ENCODE measurements around the gene RARS2.

Gene RARS2

DNA sequence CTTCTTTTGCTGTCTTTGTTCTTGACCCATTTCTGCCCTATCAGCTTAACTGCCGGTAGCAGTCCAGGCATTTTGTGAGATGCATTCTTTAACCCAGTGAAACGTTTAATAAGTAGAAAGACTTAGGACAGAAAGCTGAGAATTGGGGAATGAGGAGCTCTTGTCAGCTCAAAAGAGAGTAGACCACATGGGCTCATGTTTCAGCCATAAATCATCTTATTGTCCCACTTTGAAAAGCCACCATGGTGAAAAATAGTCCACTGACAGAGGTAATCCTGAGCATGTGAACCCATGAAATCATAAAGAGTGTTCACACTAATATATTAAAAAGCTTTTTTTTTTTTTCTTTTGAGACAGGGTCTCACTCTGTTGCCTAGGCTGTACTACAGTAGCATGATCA lies 16.4 kb upstream of the RARS2 start:
- peaks cover 9% of the 10 kb centered on the region for H3K36me3 ChIP-seq
- H3K4me3 ChIP-seq (ENCODE audit: low read depth, low read length) = no peak overlapping the region
- H3K4me1 ChIP-seq = no peaks in the 10 kb centered on the region
- TF ChIP-seq, protein P1, sequence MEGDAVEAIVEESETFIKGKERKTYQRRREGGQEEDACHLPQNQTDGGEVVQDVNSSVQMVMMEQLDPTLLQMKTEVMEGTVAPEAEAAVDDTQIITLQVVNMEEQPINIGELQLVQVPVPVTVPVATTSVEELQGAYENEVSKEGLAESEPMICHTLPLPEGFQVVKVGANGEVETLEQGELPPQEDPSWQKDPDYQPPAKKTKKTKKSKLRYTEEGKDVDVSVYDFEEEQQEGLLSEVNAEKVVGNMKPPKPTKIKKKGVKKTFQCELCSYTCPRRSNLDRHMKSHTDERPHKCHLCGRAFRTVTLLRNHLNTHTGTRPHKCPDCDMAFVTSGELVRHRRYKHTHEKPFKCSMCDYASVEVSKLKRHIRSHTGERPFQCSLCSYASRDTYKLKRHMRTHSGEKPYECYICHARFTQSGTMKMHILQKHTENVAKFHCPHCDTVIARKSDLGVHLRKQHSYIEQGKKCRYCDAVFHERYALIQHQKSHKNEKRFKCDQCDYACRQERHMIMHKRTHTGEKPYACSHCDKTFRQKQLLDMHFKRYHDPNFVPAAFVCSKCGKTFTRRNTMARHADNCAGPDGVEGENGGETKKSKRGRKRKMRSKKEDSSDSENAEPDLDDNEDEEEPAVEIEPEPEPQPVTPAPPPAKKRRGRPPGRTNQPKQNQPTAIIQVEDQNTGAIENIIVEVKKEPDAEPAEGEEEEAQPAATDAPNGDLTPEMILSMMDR (IDR thresholded peaks at IDR 0.05; ENCODE audit: low read depth, low read length) = no peak
- DNase-seq = no peak
- H3K27me3 ChIP-seq = no peaks in the 10 kb centered on the region
- no peaks in the 10 kb centered on the region for H3K9me3 ChIP-seq

DNA sequence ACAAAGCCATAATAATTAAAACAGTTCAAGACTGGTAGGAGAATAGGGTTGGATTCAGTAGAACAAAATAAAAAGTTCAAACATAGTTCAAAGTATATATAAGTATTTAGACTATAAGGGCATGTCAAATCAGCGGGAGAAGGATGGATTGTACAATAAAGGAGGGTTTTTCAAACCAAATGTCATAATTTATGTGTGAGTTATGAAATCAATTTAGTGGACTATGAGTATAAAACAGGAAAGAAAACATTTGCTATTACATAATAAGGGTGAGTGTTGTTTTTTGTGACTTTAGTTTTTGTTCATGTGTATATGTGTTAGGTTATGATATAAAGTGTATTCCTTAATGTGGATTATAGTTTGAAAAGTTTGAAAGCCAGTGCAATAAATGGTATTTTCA lies 10.8 kb upstream of the RARS2 start:
- Histone ChIP-seq H3K27me3 (no peaks in the 10 kb centered on the region), H3K36me3 (peaks cover 10% of the 10 kb centered on the region), H3K9me3 (no peaks in the 10 kb centered on the region), H3K4me1 (no peaks in the 10 kb centered on the region), H3K4me3 (ENCODE audit: low read depth, low read length) (no peak overlapping the region)
- TF ChIP-seq, protein P1 (IDR thresholded peaks at IDR 0.05; ENCODE audit: low read depth, low read length) = no peak
- DNase-seq = no peak

DNA sequence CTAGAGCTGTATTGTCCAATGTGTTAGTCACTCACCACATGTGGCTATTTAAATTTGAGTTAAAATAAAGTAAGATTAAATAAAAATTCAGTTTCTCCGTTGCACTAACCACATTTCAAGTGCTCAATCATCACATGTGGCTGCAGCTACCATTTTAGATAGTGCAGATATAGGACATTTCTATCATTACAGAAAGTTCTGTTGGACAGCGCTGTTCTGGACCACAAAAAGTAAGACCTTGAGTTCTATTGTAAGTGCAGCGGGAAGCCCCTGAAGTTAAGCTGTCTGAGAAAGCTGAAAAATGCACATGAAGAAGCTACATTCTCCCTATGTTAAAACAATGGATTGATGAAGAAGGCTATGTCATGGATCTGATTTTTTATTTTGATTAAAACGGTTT lies 1.2 kb upstream of the RARS2 start:
- no peaks in the 10 kb centered on the region for H3K9me3 ChIP-seq
- peak overlapping the region; percentile 91 for H3K4me3 ChIP-seq (ENCODE audit: low read depth, low read length)
- peaks cover 21% of the 10 kb centered on the region for H3K36me3 ChIP-seq
- H3K4me1 ChIP-seq = 0 out of 2 replicates have a peak, but pooled peaks cover 2% of the 10 kb centered on the region
- no peaks in the 10 kb centered on the region for H3K27me3 ChIP-seq
- TF ChIP-seq, protein P1 (IDR thresholded peaks at IDR 0.05; ENCODE audit: low read depth, low read length) = no peak
- no peak for DNase-seq

DNA sequence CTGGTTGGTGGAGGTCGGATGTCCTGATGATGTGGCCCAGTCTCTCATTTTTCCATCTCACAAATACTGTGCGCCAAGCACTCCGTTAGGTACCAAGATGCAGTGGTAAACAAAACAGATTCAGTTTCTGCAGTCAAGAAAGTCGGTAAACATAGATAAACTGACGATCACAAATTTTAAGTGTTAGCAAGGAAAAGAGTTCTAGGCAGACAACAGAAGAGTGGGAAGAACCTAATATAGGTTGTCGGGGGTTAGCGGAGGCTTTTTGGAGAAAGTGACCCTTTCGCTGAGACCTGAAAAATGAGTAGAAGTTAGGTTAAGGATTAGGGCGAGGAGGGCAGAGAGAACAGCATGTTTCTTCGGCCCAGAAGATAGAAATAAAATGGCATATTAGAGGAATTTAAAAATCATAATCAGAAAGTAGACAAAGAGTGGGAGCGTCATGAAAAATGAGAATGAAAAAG lies 662 bp upstream of the RARS2 start:
- TF ChIP-seq, protein P1 (IDR thresholded peaks at IDR 0.05; ENCODE audit: low read depth, low read length) = no peak
- Histone ChIP-seq H3K27me3 (no peaks in the 10 kb centered on the region), H3K36me3 (peaks cover 19% of the 10 kb centered on the region), H3K4me1 (0 out of 2 replicates have a peak, but pooled peaks cover 2% of the 10 kb centered on the region), H3K9me3 (no peaks in the 10 kb centered on the region), H3K4me3 (ENCODE audit: low read depth, low read length) (peak overlapping the region; percentile 91)
- no peak for DNase-seq

DNA sequence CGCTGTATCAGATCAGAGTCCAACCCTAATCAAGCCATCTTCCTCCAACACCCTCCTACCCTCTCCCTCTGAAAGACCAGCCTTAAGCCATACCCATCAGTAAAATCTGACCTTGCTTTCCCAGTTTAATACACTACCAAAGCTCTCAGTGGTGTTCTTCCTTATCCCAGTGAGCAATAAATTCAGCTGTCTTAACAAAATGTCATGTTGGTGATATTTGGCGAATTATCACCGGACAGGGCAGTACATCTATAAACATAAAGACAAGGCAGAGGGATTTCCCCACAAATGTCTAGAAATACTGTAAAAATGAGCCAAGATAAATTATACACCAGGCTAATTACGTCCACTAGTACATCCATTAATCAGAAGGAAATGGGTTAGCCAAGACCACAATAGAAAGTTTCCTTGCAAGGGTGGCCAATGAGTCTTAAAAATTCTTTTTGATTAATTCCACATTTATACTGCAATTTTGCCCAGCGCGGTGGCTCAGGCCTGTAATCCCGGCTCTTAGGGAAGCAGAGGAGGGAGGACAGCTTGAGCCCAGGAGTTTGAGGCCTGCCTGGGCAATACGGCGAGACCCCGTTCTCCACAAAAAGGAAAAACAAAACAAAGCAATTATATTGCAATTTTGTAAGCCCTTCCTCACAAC lies 905 bp downstream of the RARS2 start:
- TF ChIP-seq, protein P1 (IDR thresholded peaks at IDR 0.05; ENCODE audit: low read depth, low read length) = no peak
- Histone ChIP-seq H3K9me3 (no peaks in the 10 kb centered on the region), H3K27me3 (no peaks in the 10 kb centered on the region), H3K4me1 (0 out of 2 replicates have a peak, but pooled peaks cover 2% of the 10 kb centered on the region), H3K4me3 (ENCODE audit: low read depth, low read length) (peak overlapping the region; percentile 91), H3K36me3 (peaks cover 9% of the 10 kb centered on the region)
- DNase-seq = no peak

DNA sequence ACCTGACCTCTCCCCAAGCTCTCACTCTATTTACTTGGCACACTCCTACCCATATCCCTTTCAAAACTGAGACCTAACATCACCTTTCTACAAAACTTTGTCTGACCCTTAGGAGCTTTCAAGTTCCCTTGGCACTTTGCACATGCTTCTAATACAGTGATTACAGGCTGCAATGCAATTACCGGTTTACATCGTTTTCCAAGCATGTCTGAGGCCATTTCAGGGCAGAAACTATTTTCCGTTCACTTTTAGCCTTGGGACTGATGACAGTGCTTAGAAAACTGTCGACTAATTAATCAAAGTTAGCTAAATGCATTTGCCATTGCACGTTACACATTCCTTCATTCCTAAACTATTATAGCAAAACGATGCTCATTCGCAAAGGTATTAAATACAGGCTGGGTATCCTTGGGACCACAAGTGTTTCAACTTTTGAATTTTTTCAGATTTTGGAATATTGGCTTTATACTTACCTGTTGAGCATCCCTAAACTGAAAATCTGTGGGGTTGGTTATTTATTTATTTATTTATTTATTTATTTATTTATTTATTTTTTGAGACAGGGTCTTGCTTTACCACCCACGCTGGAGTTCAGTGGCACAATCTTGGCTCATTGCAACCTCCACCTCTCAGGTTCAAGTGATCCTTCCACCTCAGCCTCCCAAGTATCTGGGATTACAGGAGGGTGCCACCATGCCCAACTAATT lies 3.3 kb downstream of the RARS2 start:
- H3K36me3 ChIP-seq = peaks cover 11% of the 10 kb centered on the region
- TF ChIP-seq, protein P1 (IDR thresholded peaks at IDR 0.05; ENCODE audit: low read depth, low read length) = no peak
- no peak for DNase-seq
- no peak overlapping the region for H3K4me3 ChIP-seq (ENCODE audit: low read depth, low read length)
- H3K4me1 ChIP-seq = 0 out of 2 replicates have a peak, but pooled peaks cover 2% of the 10 kb centered on the region
- H3K9me3 ChIP-seq = no peaks in the 10 kb centered on the region
- H3K27me3 ChIP-seq = no peaks in the 10 kb centered on the region

All from BE2C (cell line).